MM.1S (cell line): ENCODE results near the gene CXXC4.

Experiments used
- EZH2 ChIP-seq: fragments of 300-600 bp; sonication (generic); optimal IDR thresholded peaks from 2 replicates; pipeline ENCODE3; 2017; ENCODE audit warnings: low read depth, mild to moderate bottlenecking, antibody characterized with exemption, low read length, mixed read lengths
- EZH2phosphoT487 ChIP-seq: fragments of 300-600 bp; sonication (generic); IDR thresholded peaks from 2 replicates; pipeline ENCODE4 v1.6.1; 2018; ENCODE audit warnings: antibody characterized with exemption, low read length
- TF ChIP-seq, protein P1 (sequence below): fragments of 300-600 bp; sonication (generic); IDR thresholded peaks from 2 replicates; pipeline ENCODE4 v1.5.1; 2016; ENCODE audit warnings: antibody characterized with exemption, low read length, mixed read lengths

DNA sequence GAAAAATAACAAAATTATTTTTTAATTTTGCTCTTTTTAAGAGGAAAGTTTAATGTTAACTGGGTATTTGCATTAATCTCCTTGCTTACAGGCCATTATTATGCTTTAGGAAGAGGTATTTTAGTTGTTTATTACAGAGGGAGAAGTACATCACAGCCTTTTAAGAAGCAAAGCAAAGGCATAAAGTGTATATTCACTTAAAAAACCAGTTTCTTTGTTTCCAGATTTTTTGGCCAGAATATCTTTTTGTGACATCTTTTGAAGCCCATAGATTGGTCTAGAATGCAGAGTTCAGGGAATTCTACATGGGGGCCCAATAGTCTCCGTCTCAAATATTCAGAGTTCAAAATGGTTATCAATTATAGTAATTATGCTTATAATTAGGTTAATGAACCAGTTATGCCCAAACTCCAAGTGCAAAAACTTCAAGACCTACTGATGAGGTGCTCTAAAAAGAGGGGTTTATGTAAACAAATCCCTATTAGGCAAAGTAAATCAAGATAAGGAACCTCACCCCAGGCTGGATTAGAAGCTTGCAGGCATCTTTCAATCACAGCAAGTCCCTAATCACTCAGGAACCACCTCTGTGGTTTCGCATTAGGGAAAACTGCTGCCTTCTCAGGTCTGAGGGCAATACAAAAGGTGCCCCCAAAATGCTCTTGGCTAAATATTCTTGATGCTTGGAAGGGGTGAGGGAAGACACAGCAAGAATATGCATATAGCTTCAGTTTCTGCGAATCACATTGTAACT is 1.4 kb downstream of the CXXC4 start:
- TF ChIP-seq, protein P1, sequence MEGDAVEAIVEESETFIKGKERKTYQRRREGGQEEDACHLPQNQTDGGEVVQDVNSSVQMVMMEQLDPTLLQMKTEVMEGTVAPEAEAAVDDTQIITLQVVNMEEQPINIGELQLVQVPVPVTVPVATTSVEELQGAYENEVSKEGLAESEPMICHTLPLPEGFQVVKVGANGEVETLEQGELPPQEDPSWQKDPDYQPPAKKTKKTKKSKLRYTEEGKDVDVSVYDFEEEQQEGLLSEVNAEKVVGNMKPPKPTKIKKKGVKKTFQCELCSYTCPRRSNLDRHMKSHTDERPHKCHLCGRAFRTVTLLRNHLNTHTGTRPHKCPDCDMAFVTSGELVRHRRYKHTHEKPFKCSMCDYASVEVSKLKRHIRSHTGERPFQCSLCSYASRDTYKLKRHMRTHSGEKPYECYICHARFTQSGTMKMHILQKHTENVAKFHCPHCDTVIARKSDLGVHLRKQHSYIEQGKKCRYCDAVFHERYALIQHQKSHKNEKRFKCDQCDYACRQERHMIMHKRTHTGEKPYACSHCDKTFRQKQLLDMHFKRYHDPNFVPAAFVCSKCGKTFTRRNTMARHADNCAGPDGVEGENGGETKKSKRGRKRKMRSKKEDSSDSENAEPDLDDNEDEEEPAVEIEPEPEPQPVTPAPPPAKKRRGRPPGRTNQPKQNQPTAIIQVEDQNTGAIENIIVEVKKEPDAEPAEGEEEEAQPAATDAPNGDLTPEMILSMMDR: no peak
- TF ChIP-seq EZH2 (no peak), EZH2phosphoT487 (no peak)
